Erythroblast (primary cell): Measurements from ENCODE around the gene AAK1.
"Not testable (repeated sequence)": the region's sequence is repeated elsewhere in the genome, so short reads cannot be mapped to it uniquely, and the experiment has no call there.

ENCODE experiments used
- DNase-seq, 2 experiments: peaks; one replicate each; lab custom pipeline; 2025; lab: John Stamatoyannopoulos, UW
- GATA1 ChIP-seq: IDR thresholded peaks from 2 replicates; pipeline ENCODE4 v1.6.1; 2011; ENCODE audit warnings: low read depth, mild to moderate bottlenecking, control low read depth, low read length, moderate library complexity
- POLR2A ChIP-seq: IDR thresholded peaks from 2 replicates; pipeline ENCODE4 v1.6.1; 2011; ENCODE audit warnings: mild to moderate bottlenecking, low read length

AAK1 gene

GRCh38 chr2:69556008-69556407, 87.5 kb downstream of the AAK1 start:
- no peak for TF ChIP-seq POLR2A
- TF ChIP-seq GATA1, result no peak
- no peak for DNase-seq

- TF ChIP-seq GATA1 (no peak), POLR2A (no peak)
- DNase-seq, result no peak
Observed at GRCh38 chr2:69554981-69555380, 88.6 kb downstream of the AAK1 start.

GRCh38 chr2:69554568-69554967, 89.0 kb downstream of the AAK1 start:
- TF ChIP-seq GATA1 (no peak), POLR2A (no peak)
- DNase-seq, result no peak

- TF ChIP-seq GATA1 (no peak), POLR2A (no peak)
Observed at GRCh38 chr2:69553991-69554390, 89.5 kb downstream of the AAK1 start.

GRCh38 chr2:69550511-69550910, 93.0 kb downstream of the AAK1 start:
- not testable (repeated sequence) for DNase-seq

More at GRCh38 chr2:69553991-69554390, 89.5 kb downstream of the AAK1 start:
- no peak for DNase-seq

GRCh38 chr2:69549421-69549820, 94.1 kb downstream of the AAK1 start:
- TF ChIP-seq POLR2A (no peak), GATA1 (no peak)
- DNase-seq, result no peak

- DNase-seq, result no peak
- TF ChIP-seq POLR2A (no peak), GATA1 (no peak)
Observed at GRCh38 chr2:69547984-69548715, 95.4 kb downstream of the AAK1 start.

- TF ChIP-seq POLR2A, result no peak
- no peak for TF ChIP-seq GATA1
- DNase-seq, result no peak
Observed at GRCh38 chr2:69546646-69547045, 96.9 kb downstream of the AAK1 start.

- TF ChIP-seq POLR2A (no peak), GATA1 (no peak)
- DNase-seq, result no peak
Observed at GRCh38 chr2:69545477-69545932, 98.0 kb downstream of the AAK1 start.

GRCh38 chr2:69544951-69545350, 98.6 kb downstream of the AAK1 start:
- TF ChIP-seq GATA1 (no peak), POLR2A (no peak)
- DNase-seq, result peak in 1 of 2 experiments; percentile 15

GRCh38 chr2:69539549-69539908, 104.0 kb downstream of the AAK1 start:
- TF ChIP-seq POLR2A (no peak), GATA1 (no peak)
- no peak for DNase-seq

- DNase-seq, result no peak
- no peak for TF ChIP-seq POLR2A
- no peak for TF ChIP-seq GATA1
Observed at GRCh38 chr2:69538872-69539548, 104.5 kb downstream of the AAK1 start.

- no peak for DNase-seq
- TF ChIP-seq GATA1 (no peak), POLR2A (no peak)
Observed at GRCh38 chr2:69538249-69538648, 105.3 kb downstream of the AAK1 start.

- no peak for DNase-seq
- TF ChIP-seq GATA1, result no peak
- TF ChIP-seq POLR2A, result no peak
Observed at GRCh38 chr2:69535817-69536241, 107.7 kb downstream of the AAK1 start.
